Measurements from ENCODE around the gene CCNF.
"Not testable (repeated sequence)": the region's sequence is repeated elsewhere in the genome, so short reads cannot be mapped to it uniquely, and the experiment has no call there.

CCNF gene

GRCh38 chr16:2471653-2472487 lies 42.6 kb downstream of the CCNF start:
- no peak for DNase-seq (ENCODE audit: low read depth)

GRCh38 chr16:2472488-2472864 lies 43.2 kb downstream of the CCNF start:
- DNase-seq (ENCODE audit: low read depth) = no peak

- no peak for DNase-seq (ENCODE audit: low read depth)
Measured at GRCh38 chr16:2472885-2473445, 43.7 kb downstream of the CCNF start.

- no peak for DNase-seq (ENCODE audit: low read depth)
Measured at GRCh38 chr16:2473446-2473926, 44.2 kb downstream of the CCNF start.

- DNase-seq (ENCODE audit: low read depth) = peak; percentile 50
Measured at GRCh38 chr16:2473999-2474876, 45.0 kb downstream of the CCNF start.

GRCh38 chr16:2474877-2475412 lies 45.7 kb downstream of the CCNF start, which contains the start of gene TBC1D24:
Gene TBC1D24 (plus strand): TSS chr16:2475127. CDS start chr16:2496149, 21,022 bp downstream.
- DNase-seq (ENCODE audit: low read depth) = peak; percentile 70

GRCh38 chr16:2475413-2476344 lies 46.4 kb downstream of the CCNF start:
- DNase-seq (ENCODE audit: low read depth) = no peak

GRCh38 chr16:2476345-2476720 lies 47.1 kb downstream of the CCNF start:
- no peak for DNase-seq (ENCODE audit: low read depth)

- no peak for DNase-seq (ENCODE audit: low read depth)
Measured at GRCh38 chr16:2476741-2477140, 47.5 kb downstream of the CCNF start.

- no peak for DNase-seq (ENCODE audit: low read depth)
Measured at GRCh38 chr16:2477327-2477726, 48.1 kb downstream of the CCNF start.

GRCh38 chr16:2478279-2478678 lies 49.0 kb downstream of the CCNF start:
- DNase-seq (ENCODE audit: low read depth) = no peak

GRCh38 chr16:2479996-2480395 lies 50.7 kb downstream of the CCNF start:
- DNase-seq (ENCODE audit: low read depth) = not testable (repeated sequence)

- no peak for DNase-seq (ENCODE audit: low read depth)
Measured at GRCh38 chr16:2480948-2481347, 51.7 kb downstream of the CCNF start.

- no peak for DNase-seq (ENCODE audit: low read depth)
Measured at GRCh38 chr16:2481676-2482075, 52.4 kb downstream of the CCNF start.

- DNase-seq (ENCODE audit: low read depth) = no peak
Measured at GRCh38 chr16:2482249-2482648, 53.0 kb downstream of the CCNF start.

GRCh38 chr16:2482708-2483534 lies 53.7 kb downstream of the CCNF start:
- DNase-seq (ENCODE audit: low read depth) = peak; percentile 22

- no peak for DNase-seq (ENCODE audit: low read depth)
Measured at GRCh38 chr16:2483939-2484897, 55.0 kb downstream of the CCNF start.

GRCh38 chr16:2484898-2485508 lies 55.8 kb downstream of the CCNF start:
- no peak for DNase-seq (ENCODE audit: low read depth)
